PC-9 (cell line): ENCODE data around the gene ARHGAP22. TPM values are rescaled to one million over a fixed set of nuclear protein-coding genes. Genes with fewer than 3 reads are reported as not detected.

ENCODE experiments used
- BruUV-seq: library from RNA; stranded (reverse); fragments of 400-500 nt; replicated peaks from 2 replicates; lab custom pipeline; 2021; lab: Mats Ljungman, UMichigan
- CTCF ChIA-PET: fragments of 300-600 bp; sonication (Branson Sonifier 250); formaldehyde crosslinking; loops from one replicate; lab custom pipeline; 2022; ENCODE audit warnings: antibody characterized with exemption; lab: Charles Lee
- POLR2A ChIA-PET: fragments of 300-600 bp; sonication (Branson Sonifier 250); formaldehyde crosslinking; loops from one replicate; lab custom pipeline; 2022; ENCODE audit warnings: antibody characterized with exemption; ENCODE audit not compliant: unreplicated experiment; lab: Charles Lee
- DNase-seq, 2 experiments: peaks; one replicate each; pipeline versions ENCODE4 v3.0.0 to v3.0.0-alpha.2; 2015 to 2022; ENCODE audit warnings: mixed read lengths in 1 of 2
- H2AFZ ChIP-seq: fragments of 200-600 bp; sonication (generic); 2 replicates; pipeline ENCODE4 v1.8.1; 2017; ENCODE audit warnings: antibody characterized with exemption
- H3F3A ChIP-seq: fragments of 200-600 bp; sonication (generic); 2 replicates; pipeline ENCODE4 v1.8.1; 2017; ENCODE audit warnings: antibody characterized with exemption, mild to moderate bottlenecking, low read depth; ENCODE audit not compliant: insufficient read depth
- H3K27ac ChIP-seq: fragments of 200-600 bp; sonication (generic); 2 replicates; pipeline ENCODE4 v1.6.1; 2016; ENCODE audit warnings: mixed run types
- H3K27me3 ChIP-seq: fragments of 200-600 bp; sonication (generic); 2 replicates; pipeline ENCODE4 v1.6.1; 2016; ENCODE audit warnings: low read depth, mixed run types; ENCODE audit not compliant: insufficient read depth
- H3K36me3 ChIP-seq: fragments of 200-600 bp; sonication (generic); 2 replicates; pipeline ENCODE4 v1.6.1; 2016; ENCODE audit warnings: low read depth, mixed run types
- H3K4me1 ChIP-seq: fragments of 200-600 bp; sonication (generic); replicated peaks from 2 replicates; pipeline ENCODE4 v1.6.1; 2016; ENCODE audit warnings: mixed run types; ENCODE audit not compliant: insufficient read depth
- H3K4me2 ChIP-seq: fragments of 200-600 bp; sonication (generic); 2 replicates; pipeline ENCODE4 v1.6.1; 2017; ENCODE audit warnings: mixed run types
- H3K4me3 ChIP-seq: fragments of 200-600 bp; sonication (generic); 2 replicates; pipeline ENCODE4 v1.6.1; 2016; ENCODE audit warnings: mixed run types
- H3K79me2 ChIP-seq: fragments of 200-600 bp; sonication (generic); 2 replicates; pipeline ENCODE4 v1.6.1; 2017; ENCODE audit warnings: low read depth, mixed run types
- H3K9me2 ChIP-seq: fragments of 200-600 bp; sonication (generic); 2 replicates; pipeline ENCODE4 v1.8.1; 2017; ENCODE audit warnings: mild to moderate bottlenecking; ENCODE audit not compliant: insufficient read depth
- H3K9me3 ChIP-seq: fragments of 200-600 bp; sonication (generic); 2 replicates; pipeline ENCODE4 v1.8.1; 2016; ENCODE audit warnings: low read depth; ENCODE audit not compliant: insufficient read depth
- H4K20me1 ChIP-seq: fragments of 200-600 bp; sonication (generic); 2 replicates; pipeline ENCODE4 v1.8.1; 2017; ENCODE audit not compliant: insufficient read depth
- EZH2 ChIP-seq: fragments of 200-600 bp; sonication (generic); IDR thresholded peaks from 2 replicates; pipeline ENCODE4 v1.8.0; 2017; ENCODE audit warnings: antibody characterized with exemption, low read depth
- intact Hi-C: fragments of 100-400 bp; cut with micrococcal nuclease; formaldehyde crosslinking; loops from one replicate; pipeline ENCODE4 v1.10.0; 2022; ENCODE audit not compliant: unreplicated experiment
- total RNA-seq: library from RNA; stranded (reverse); gene quantifications from 2 replicates; pipeline ENCODE4 v1.2.3, GENCODE V29; 2021
- TF ChIP-seq, protein P1 (sequence below): fragments of 200-600 bp; sonication (generic); conservative IDR thresholded peaks from 2 replicates; pipeline ENCODE4 v1.6.1; 2017; ENCODE audit warnings: mixed run types, antibody characterized with exemption, mild to moderate bottlenecking, moderate library complexity

ARHGAP22 gene
- total RNA-seq, 1 experiment from 2014 or later = 4.0 TPM

DNA sequence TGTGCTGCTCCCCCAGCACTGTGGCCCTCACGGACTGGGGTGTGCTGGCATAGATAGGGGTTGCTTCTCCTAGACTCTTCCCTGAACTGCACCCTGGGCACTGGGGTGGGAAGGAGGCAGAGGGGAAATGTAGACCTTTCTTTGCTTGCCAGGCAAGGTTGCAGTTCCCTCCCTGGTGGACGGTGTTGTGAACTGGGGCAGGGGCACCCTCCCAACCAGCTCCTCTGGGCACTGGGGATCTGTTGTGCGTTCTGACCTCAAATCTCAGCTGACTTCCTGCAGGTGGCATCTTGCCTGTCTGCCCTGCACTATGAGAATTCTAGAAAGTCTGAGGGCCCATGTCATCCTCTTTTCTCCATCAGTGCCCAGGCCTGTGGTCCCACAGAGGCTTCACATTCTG is 53.9 kb downstream of the ARHGAP22 start:
- H3K4me3 ChIP-seq = no peak overlapping the region
- ChIA-PET POLR2A (no interaction called here), CTCF (interaction anchor here (0.7 kb wide), 1 partner anchor 17 kb away, joined by 3 read pairs; no protein-coding TSS in a partner anchor)
- BruUV-seq = no TSS peak
- H3K27me3 ChIP-seq = no peaks in the 10 kb centered on the region
- intact Hi-C loops = no loop called here
- H3K36me3 ChIP-seq = no peaks in the 10 kb centered on the region
- no peaks in the 10 kb centered on the region for H4K20me1 ChIP-seq
- TF ChIP-seq, protein P1, sequence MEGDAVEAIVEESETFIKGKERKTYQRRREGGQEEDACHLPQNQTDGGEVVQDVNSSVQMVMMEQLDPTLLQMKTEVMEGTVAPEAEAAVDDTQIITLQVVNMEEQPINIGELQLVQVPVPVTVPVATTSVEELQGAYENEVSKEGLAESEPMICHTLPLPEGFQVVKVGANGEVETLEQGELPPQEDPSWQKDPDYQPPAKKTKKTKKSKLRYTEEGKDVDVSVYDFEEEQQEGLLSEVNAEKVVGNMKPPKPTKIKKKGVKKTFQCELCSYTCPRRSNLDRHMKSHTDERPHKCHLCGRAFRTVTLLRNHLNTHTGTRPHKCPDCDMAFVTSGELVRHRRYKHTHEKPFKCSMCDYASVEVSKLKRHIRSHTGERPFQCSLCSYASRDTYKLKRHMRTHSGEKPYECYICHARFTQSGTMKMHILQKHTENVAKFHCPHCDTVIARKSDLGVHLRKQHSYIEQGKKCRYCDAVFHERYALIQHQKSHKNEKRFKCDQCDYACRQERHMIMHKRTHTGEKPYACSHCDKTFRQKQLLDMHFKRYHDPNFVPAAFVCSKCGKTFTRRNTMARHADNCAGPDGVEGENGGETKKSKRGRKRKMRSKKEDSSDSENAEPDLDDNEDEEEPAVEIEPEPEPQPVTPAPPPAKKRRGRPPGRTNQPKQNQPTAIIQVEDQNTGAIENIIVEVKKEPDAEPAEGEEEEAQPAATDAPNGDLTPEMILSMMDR = no peak
- no peak for TF ChIP-seq EZH2
- no peak for DNase-seq
- no peaks in the 10 kb centered on the region for H3F3A ChIP-seq
- no peaks in the 10 kb centered on the region for H3K9me3 ChIP-seq
- no peaks in the 10 kb centered on the region for H3K79me2 ChIP-seq
- no peak overlapping the region for H3K27ac ChIP-seq
- no peak overlapping the region for H2AFZ ChIP-seq
- no peaks in the 10 kb centered on the region for H3K9me2 ChIP-seq
- H3K4me1 ChIP-seq = no peaks in the 10 kb centered on the region
- H3K4me2 ChIP-seq = no peak overlapping the region

DNA sequence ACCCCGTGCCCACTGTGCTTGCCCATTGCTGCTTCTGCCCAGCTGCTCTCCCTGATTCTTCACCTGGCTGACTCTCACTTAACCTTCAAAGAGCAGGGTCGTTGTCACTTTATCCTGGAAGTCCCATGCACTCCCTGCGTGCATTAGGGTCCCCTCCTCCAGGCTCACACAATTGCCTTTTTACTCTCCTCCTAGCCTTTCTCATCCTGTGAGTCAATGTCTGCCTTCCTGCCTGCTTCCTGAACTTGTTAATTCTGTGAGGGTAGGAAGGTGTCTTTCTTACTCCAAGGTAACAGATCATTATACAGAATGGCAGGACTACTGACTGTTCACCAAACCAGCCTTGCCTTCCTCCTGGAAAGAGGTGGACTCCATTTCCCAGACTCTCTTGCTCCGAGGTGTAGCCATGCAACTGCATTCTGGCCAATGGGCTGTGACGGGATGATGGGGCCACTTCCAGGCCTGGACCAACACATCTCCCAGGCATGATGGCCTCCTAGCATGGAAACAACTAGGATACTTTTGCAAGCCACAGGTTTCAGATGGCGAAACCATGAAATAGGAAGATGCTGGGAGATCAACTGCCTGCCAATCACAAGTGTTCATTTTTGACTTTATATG is 54.7 kb downstream of the ARHGAP22 start:
- H2AFZ ChIP-seq = no peak overlapping the region
- ChIA-PET CTCF (interaction anchor here (0.7 kb wide), 1 partner anchor 16 kb away, joined by 3 read pairs; no protein-coding TSS in a partner anchor), POLR2A (no interaction called here)
- intact Hi-C loops = no loop called here
- H3K79me2 ChIP-seq = no peaks in the 10 kb centered on the region
- H3K9me3 ChIP-seq = no peaks in the 10 kb centered on the region
- no TSS peak for BruUV-seq
- no peak overlapping the region for H3K4me2 ChIP-seq
- TF ChIP-seq, protein P1 = no peak
- no peak for TF ChIP-seq EZH2
- H4K20me1 ChIP-seq = no peaks in the 10 kb centered on the region
- no peak overlapping the region for H3K4me3 ChIP-seq
- H3F3A ChIP-seq = no peaks in the 10 kb centered on the region
- no peaks in the 10 kb centered on the region for H3K9me2 ChIP-seq
- DNase-seq = no peak
- no peaks in the 10 kb centered on the region for H3K36me3 ChIP-seq
- H3K4me1 ChIP-seq = no peaks in the 10 kb centered on the region
- no peak overlapping the region for H3K27ac ChIP-seq
- H3K27me3 ChIP-seq = no peaks in the 10 kb centered on the region

DNA sequence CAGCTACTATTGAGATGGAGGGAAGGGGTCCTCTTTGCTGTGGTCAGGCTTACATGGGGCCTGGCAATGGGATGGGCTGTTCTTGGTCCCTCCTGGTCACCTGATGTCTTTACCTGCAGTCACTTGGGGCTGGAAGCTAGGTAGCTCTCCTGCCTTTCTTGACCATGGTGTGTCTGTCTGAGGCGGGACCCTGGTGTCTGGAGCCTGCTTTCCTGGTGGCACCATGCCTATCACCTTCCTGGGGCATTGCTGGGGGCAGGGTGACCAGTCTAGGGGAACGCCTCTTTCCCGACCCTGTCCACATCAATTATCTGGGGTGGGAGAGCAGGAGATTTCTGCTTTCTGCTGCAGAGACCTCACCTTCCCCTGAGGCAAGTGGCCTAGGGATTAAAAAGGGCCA is 55.6 kb downstream of the ARHGAP22 start:
- Histone ChIP-seq H4K20me1 (no peaks in the 10 kb centered on the region), H3K4me1 (no peaks in the 10 kb centered on the region), H3K27ac (no peak overlapping the region), H3K27me3 (no peaks in the 10 kb centered on the region), H3F3A (no peaks in the 10 kb centered on the region), H3K79me2 (no peaks in the 10 kb centered on the region), H3K9me2 (no peaks in the 10 kb centered on the region), H3K9me3 (no peaks in the 10 kb centered on the region), H3K36me3 (no peaks in the 10 kb centered on the region), H3K4me3 (no peak overlapping the region), H3K4me2 (no peak overlapping the region), H2AFZ (no peak overlapping the region)
- DNase-seq = no peak
- no TSS peak for BruUV-seq
- TF ChIP-seq EZH2 = no peak
- TF ChIP-seq, protein P1 = no peak
- CTCF ChIA-PET = interaction anchor here (0.6 kb wide), 1 partner anchor 989 kb away, joined by 8 read pairs; the partner anchor contains the start of gene ERCC6
- POLR2A ChIA-PET = no interaction called here
- intact Hi-C loops = no loop called here
